HG03565 (cell line): ENCODE measurements around the gene ATG16L2.
"Not testable (repeated sequence)": the region's sequence is repeated elsewhere in the genome, so short reads cannot be mapped to it uniquely, and the experiment has no call there.

Experiments used
- ATAC-seq: cut with Tn5 transposase; IDR thresholded peaks from one replicate; pipeline ENCODE4 v1.9.1; 2021; ENCODE audit warnings: mild to moderate bottlenecking, moderate library complexity; ENCODE audit not compliant: unreplicated experiment

Gene ATG16L2

DNA sequence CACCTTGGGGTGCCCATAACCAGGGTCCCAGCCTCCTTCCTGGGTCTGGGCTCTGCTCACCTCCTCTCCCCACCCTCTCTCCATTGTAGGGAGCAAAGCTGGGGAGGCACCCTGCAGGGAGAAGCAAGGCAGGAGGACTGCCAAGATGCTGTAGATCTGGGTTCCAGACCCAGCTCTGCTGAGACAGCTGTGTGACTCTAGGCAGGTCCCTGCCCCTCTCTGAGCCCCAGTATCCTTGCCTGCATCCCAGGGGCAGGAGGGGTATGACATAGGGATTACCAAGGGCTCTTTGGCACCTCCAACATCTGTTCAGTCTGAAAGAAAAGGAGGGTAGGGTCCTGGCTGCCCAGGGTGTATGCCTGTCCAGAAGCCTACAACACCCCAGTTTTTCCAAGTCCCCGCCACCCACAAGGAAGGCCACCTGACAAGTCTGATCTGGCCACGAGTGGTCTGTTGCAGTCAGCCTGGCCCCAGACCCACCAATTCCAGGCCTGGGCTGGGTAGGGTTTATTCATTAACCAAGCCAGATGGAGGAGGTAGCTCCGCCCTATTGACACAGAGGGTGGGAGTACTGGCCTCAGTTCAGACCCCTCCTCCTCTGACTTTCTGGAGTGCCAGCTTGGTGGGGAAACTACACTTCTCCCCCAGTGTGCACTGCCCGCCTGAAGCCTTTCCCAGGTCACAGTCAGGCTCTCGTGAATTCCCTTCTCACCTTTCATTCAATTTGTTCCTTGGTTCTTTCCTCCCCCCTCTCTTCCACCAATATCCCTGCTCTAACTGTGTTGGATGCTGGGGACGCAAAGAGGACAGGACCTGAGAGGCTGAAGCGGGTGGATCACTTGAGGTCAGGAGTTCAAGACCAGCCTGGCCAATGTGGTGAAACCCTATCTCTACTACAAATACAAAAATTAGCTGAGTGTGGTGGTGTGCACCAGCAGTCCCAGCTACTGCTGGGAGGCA is 35.4 kb upstream of the ATG16L2 start:
- no peak for ATAC-seq

DNA sequence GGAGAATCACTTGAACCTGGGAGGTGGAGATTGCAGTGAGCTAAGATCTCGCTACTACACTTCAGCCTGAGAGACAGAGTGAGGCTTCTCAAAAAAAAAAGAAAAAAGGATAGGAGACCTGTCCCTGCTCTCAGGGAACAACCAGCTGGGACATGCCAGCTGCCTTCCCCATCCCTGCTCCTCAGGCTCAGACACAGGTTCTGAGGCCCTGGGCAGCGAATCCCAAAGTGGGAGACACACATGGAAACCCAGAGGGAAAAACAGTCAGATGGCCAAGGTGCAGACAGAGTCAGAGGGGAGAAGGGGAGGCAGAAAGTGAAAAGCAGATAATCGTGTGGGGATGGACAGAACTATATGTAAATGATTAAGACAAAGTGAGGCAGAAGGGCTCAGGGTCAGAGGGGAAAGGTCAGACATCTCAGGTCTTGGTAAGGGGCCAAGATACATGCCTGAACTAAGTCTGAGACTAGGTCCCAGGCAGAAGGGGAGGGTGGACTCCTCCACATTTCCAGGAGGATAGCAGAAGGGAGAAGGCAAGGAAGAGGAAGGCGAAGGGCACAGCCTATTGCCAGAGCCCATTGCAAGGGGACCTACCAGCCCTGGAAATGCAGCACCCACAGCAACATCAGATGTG is 34.6 kb upstream of the ATG16L2 start:
- no peak for ATAC-seq

DNA sequence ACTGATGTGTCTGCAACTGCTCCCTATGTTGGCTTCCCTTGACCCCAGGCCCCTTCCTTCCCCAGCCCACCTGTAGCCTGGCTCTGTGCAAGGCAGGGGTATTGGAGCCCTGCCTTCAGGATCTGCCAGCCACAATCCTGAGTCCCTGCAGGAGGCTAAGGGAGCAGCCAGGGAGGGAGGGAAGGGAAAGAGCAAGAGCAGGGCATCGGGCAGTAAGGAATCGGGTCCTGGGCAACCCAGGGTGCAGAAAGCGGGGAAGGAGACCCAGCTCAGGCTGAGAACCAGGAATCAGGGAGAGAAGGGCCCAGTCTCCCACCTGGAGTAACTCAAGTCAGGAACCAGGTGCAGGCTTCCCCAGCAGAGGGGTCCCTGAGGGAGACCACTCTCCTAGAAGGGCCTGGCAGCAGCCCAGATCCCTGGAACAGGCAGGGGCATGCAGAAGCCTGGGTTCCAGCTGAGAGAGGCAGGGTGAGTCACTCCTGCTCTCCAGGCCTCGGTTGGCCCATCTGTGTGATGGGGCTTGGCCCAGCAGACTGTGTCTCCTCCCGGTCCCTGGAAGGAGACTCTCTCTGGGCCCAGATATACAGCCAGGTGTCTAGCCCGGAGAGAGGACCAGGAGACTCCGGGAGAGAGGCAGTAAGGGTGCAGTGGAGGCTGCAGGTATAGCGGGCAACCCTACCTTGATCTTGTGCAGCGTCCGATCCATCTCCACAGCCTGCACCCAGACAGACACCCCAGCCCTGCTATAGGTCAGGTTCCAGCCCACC is 33.7 kb upstream of the ATG16L2 start:
- ATAC-seq: no peak

DNA sequence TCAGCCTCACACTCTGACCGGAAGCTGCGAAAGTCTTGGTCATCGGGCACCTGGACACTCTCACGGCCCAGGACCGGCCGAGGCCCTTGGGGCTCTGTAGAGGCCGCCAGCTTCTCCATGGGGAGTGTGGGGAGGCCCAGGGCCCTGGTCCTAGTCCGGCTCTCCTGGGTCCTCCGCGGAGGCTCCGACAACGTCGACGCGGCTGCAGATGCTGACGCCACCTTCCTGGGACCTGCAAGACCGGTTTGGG is 33.2 kb upstream of the ATG16L2 start:
- no peak for ATAC-seq

DNA sequence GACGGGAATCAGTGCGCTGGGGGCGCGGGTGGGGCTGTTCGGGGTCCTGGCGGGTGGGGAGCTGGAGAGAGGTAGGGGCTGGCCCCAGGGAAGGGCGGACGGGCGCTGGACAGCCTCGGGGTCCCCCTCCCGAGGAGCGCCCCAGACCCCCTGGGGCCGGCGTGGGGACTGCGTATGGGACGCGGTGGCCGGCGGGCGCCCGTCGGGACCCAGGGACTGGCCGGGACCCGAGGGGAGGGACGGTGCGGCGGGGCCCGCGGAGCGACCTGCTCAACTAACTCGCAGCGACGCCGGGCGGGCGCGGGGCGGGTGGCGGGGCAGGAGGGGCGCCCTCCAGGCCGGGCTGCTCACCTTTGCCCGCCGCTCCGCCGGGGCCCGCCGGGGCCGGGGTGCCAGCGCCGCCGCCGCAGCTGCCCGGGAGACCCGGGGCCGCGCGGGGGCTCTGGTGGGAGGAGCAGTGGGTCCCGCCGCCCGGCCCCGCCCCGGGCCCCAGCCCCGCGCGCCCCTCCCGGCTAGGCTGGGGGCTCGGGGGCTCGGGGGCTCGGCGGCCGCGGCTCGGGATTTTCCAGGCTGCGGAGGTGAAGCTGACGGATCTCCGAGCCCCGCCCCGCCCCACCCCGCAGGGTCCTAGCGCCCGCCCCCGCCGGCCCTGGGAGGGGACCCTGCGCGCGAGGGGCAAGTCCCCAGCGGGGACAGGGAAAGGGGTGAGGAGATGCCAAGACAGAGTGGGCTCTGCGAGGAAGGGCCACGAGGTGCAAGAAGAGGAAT is 32.7 kb upstream of the ATG16L2 start:
- no peak for ATAC-seq

DNA sequence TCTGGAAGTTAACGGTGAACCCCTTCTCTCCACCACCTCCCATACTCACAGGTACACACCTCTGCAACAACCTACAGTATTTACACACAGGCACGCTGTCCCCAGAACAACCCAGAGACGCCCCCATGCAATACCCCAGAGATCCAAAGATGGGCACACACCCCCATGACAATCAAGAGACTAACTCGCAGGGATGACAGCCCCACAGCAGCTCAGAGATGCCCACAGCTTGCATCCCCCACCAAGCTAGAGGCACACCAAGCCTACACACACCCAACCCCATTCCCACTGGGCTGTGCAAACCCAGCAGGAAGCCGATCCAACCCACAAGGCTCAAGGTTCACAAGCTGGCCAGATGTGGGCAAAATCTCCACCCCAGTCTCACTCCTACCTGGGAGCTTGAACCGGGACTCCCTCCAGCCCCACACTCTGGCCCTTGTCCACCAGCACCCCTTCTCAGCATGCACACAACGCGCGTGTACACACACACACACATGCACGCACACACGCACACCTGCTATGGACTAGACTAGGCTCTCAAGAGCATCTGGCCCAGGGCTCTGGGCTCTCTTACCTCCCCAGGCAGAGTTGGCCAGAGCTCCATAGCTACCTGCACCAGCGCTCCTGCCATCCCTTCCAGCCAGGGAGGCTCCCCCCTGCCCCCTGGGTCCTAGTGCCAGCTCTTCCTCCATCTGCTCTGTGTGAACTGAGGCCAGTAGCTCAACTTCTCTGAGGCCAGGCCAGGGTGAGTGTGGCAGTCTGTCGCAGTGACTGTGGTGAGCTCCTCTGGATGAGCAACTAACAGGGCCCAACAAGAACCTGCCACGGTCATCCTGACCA is 31.9 kb upstream of the ATG16L2 start:
- no peak for ATAC-seq

DNA sequence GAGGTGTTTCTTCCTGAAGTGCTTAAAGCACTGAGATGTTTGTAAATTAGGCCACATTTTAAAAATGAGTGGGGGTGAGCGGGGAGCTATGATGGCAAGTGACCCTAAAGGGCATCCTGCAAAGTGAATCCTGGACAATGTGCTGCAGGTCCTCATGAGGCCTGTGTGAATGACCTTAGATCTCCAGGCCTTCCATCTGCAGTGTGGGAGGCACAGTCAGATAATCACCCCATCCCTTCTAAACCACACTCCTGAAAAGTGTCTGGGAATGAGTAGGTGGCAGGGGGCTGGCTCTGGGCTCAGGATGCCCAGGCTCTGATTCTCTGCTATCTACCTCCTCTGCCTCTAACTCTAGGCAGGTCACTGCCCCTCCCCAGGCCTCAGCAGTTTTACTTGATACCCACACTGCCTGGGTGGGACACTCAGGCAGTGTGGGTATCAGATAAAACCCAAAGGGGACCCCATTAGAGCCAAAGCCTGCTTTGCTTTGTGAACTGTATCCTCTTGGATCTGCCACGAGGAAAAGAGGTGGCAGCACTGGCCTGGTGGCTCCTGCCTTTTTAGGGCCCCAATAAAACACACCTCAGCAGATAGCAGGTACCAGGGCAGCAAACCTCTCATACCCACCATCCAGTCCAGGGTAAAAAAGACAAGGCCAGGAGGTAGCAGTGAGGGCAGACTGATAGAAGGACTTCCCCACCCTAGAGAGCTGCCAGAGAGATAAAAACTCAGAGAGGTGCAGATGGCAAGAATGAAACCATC is 30.9 kb upstream of the ATG16L2 start:
- no peak for ATAC-seq

DNA sequence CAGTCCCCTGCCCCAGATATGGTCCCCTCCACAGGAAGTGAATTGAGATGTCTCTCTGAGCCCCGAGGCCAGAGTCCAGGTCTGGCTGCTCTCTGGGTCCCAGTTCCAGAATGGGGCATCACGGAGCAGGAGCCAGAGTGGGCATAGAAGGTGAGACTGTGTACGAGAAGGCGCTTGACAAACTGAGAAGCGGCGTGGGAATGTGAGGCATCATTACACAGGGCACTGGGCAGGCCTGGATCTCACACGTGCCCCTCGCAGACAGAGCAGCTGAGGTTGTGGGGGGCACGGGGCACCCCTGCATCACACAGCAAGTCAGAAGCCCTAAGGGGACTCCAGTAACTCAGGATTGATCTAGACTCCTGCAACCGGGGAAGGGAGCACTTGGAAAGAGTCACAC is 29.5 kb upstream of the ATG16L2 start:
- no peak for ATAC-seq

GRCh38 chr11:72786305-72787215 is 27.7 kb upstream of the ATG16L2 start:
- no peak for ATAC-seq

GRCh38 chr11:72787216-72788104 is 26.8 kb upstream of the ATG16L2 start:
- no peak for ATAC-seq

GRCh38 chr11:72788241-72788640 is 26.0 kb upstream of the ATG16L2 start:
- ATAC-seq: no peak

DNA sequence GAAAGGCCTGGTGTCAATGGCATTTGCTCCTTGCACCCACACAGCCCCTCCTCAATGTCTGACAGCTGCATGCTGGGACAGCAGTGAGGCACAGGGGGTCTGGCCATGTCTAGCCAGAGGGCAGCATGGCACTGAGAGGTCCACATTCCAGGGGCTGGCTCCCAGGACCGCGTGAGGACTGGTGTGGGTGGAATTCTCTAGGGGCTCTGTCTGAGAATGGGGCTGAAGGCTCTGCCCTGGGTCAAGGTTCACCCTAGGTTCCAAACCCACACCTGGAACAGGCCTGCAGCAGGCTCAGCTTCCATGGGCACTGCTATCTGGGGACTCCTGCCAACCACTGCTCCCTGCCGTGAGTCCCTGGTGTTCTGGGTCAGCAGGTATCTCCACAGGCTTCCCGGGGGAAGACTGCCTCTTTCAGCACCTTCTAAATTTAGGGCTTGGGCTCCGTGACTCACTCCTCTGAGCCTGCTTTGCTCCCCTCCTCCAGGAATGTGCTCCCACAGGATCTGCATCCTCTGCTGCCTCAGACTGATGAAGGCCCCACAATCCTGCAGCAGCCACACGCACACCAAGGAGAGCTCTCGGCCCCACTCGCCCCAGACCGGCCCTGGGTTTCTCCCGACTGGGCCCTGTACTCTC is 24.6 kb upstream of the ATG16L2 start:
- no peak for ATAC-seq

DNA sequence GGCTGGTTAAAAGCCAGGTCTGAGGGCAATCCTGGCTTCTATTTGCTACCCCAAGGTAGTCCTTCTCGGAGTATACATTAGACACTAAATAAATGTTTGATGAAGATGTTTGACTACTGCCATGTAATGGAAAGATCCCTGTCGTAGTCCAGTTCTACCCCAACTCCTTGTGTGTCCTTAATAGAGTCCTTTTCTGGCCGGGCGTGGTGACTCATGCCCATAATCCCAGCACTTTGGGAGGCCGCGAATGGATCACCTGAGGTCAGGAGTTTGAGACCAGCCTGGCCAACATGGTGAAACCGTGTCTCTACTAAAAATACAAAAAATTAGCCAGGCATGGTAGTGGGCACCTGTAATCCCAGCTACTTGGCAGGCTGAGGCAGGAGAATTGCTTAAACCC is 23.0 kb upstream of the ATG16L2 start:
- not testable (repeated sequence) for ATAC-seq

DNA sequence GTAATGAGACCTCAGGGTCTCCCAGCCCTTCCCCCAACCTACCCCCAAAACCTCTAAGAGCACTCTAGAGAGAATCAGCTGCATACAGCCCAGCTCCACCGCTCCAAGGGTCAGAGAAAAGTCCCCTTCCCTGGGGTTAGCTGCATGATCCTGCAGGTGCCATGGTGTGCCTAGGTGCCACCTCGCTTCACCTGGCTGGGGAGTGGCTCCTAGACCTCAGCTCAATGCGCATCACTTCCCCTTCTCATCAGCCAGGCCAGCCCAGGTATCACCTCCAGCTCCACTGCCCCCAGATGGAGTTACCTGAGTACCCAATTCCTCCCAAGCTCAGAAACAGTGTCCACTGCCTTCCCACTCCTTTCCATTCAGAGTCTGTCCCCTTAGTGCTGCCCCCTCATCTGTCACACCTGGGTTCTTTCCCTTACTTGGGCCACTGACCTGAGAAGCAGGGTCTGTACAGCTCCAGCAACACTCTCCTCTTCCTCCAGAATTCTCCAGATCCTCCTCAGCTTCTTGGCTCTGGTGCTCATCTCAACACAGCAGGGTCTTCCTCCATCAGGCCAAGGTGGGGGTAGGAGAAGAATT is 21.7 kb upstream of the ATG16L2 start:
- no peak for ATAC-seq

DNA sequence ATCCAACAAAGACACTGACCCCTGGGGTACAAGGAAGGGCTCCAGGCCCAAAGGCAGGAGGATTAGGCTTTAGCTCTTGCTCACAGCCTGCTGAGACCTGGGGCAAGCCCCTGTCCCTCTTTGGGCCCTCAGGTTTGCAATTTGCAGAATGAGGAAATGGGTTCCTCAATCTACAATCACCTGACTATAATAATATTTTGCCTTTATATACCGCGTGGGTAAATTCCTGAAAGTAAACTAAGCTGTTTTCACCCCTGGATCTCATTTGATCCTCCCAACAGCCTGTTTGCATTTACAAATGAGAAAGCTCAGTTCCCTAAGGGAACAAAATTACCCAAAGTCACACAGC is 21.2 kb upstream of the ATG16L2 start:
- ATAC-seq: no peak

DNA sequence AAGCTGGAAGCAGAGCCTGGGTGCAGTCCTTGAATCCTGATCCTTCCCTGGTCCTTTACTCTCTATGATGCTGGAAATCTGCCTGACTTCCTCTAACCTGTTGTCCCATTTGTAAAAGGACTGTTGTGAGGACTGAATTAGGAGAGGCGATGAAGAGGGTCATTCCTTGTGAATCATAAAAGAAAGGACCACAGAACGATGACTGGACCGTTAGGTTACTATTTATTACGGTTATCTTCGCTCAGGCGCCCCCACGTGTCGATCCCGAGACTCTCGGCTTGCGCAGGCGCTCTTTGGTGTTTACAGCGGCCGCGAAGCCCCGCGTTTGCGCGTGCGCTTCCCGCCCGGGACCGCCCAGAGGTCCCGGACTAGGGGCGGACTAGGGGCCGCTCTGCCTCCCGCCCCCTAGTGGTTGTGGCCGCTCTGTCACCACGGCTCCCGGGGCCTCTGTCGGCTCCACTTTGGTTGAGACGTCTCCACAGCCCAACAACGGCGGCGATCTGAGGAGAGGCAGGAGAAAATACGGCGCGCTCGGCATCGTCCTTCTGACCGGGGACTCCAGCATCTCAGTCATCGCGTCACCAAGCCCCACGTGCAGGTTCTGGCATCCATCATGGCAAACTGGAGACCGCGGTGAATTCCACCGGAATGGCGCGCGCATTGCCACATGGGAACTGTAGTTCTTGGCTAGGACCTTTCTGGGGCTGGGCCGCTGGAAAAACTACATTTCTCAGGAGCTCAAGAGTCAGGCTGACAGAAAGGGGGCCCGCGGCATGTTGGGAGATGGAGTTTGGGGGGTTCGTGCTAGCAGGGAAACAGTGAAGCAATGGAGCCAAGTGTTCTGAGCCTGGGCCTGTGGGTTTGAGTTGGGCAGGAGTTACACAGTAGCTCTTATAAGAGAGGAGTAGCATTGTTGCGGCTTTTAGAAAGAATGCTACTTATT is 20.5 kb upstream of the ATG16L2 start, which contains the start of gene STARD10:
Gene STARD10, minus strand, starts transcription at position 623 of the 943 bp plus-strand sequence. CDS start 12,866 bp downstream, outside the sequence.
- ATAC-seq: peak; percentile 75
